ENCODE results near the gene RHOB. TPM values are rescaled to one million over a fixed set of nuclear protein-coding genes. Genes with fewer than 3 reads are reported as not detected.

The RHOB gene
- total RNA-seq, 1 experiment from 2014 or later: 38.9 TPM

DNA sequence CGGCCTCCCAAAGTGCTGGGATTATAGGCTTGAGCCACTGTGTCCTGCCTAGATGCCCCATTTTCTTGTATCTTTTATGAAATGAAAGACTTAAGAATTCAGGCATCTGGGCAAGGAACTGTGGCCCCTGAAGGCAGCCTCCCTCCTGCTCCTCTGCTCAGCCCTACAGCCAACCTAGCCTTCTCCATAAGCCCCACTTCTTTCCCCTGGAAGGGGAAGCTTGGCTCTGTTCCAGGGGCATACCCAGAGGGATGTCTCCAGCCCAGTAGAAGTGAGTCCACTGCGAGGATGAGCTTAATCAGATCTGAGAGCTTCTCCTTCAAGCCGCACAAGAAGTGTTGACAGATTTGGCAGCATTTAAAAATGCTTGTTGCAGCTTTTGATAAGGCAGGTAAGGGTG, 39.7 kb downstream of the RHOB start:
- ChIA-PET CTCF (no interaction called here), POLR2A (no interaction called here)
- ATAC-seq: no peak
- no peak for DNase-seq (ENCODE audit: low read depth, low spot score)
- intact Hi-C loops (cut with micrococcal nuclease; ENCODE audit: unreplicated experiment) (no loop called here), in situ Hi-C loops (cut with HindIII; ENCODE audit: low pct_unique_long_range_greater_than_20kb, low sequenced_read_pairs) (no loop called here)
- H3K4me3 ChIP-seq (ENCODE audit: low read depth in 2 of 2, low read length in 2 of 2): no peak overlapping the region
- TF ChIP-seq POLR2AphosphoS5 (IDR thresholded peaks at IDR 0.05; ENCODE audit: low read depth, low read length) (no peak), SIN3A (IDR thresholded peaks at IDR 0.05; ENCODE audit: borderline replicate concordance, insufficient read depth, low read depth, low read length) (no peak), TCF7L2 (IDR thresholded peaks at IDR 0.05; ENCODE audit: low read depth, low read length) (no peak)
- TF ChIP-seq, protein P1, sequence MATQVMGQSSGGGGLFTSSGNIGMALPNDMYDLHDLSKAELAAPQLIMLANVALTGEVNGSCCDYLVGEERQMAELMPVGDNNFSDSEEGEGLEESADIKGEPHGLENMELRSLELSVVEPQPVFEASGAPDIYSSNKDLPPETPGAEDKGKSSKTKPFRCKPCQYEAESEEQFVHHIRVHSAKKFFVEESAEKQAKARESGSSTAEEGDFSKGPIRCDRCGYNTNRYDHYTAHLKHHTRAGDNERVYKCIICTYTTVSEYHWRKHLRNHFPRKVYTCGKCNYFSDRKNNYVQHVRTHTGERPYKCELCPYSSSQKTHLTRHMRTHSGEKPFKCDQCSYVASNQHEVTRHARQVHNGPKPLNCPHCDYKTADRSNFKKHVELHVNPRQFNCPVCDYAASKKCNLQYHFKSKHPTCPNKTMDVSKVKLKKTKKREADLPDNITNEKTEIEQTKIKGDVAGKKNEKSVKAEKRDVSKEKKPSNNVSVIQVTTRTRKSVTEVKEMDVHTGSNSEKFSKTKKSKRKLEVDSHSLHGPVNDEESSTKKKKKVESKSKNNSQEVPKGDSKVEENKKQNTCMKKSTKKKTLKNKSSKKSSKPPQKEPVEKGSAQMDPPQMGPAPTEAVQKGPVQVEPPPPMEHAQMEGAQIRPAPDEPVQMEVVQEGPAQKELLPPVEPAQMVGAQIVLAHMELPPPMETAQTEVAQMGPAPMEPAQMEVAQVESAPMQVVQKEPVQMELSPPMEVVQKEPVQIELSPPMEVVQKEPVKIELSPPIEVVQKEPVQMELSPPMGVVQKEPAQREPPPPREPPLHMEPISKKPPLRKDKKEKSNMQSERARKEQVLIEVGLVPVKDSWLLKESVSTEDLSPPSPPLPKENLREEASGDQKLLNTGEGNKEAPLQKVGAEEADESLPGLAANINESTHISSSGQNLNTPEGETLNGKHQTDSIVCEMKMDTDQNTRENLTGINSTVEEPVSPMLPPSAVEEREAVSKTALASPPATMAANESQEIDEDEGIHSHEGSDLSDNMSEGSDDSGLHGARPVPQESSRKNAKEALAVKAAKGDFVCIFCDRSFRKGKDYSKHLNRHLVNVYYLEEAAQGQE (IDR thresholded peaks at IDR 0.05; ENCODE audit: insufficient read depth in 1 of 2, low read depth in 2 of 2, low read length in 1 of 2): no peak
- TF ChIP-seq, protein P2, sequence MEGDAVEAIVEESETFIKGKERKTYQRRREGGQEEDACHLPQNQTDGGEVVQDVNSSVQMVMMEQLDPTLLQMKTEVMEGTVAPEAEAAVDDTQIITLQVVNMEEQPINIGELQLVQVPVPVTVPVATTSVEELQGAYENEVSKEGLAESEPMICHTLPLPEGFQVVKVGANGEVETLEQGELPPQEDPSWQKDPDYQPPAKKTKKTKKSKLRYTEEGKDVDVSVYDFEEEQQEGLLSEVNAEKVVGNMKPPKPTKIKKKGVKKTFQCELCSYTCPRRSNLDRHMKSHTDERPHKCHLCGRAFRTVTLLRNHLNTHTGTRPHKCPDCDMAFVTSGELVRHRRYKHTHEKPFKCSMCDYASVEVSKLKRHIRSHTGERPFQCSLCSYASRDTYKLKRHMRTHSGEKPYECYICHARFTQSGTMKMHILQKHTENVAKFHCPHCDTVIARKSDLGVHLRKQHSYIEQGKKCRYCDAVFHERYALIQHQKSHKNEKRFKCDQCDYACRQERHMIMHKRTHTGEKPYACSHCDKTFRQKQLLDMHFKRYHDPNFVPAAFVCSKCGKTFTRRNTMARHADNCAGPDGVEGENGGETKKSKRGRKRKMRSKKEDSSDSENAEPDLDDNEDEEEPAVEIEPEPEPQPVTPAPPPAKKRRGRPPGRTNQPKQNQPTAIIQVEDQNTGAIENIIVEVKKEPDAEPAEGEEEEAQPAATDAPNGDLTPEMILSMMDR (IDR thresholded peaks at IDR 0.05): no peak
- no peak overlapping the region for H3K27ac ChIP-seq (ENCODE audit: low read length)
- H3K4me1 ChIP-seq (ENCODE audit: control insufficient read depth, insufficient read depth, low read length): no peaks in the 10 kb centered on the region; the same call in 1 of the 2 replicates
- BruUV-seq (replicated peaks): no TSS peak
- no peaks in the 10 kb centered on the region for H3K36me3 ChIP-seq (ENCODE audit: control insufficient read depth, insufficient read depth, low read length)
- H3K27me3 ChIP-seq (ENCODE audit: control insufficient read depth, insufficient read depth, low read length): no peaks in the 10 kb centered on the region
- no peaks in the 10 kb centered on the region for H3K9me3 ChIP-seq (ENCODE audit: control insufficient read depth, insufficient read depth, low read depth, low read length)

DNA sequence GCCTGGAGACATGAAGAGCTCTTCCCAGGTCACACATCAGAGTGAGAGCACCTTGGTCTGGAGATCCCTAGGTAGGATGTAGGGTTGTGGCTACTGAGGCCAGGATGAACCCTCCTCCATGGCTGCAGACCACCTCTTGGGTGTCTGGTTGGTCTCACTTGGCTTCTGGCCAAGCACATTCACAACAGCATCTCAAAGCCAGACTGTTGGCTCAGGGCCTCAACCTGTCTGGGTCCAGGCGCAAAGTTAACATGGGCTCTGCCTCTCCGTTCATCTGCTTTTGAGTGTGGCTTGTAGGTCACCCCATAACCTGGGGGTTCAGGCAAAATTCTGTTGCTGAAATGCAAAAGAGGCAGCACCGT, 40.1 kb downstream of the RHOB start:
- intact Hi-C loops (cut with micrococcal nuclease; ENCODE audit: unreplicated experiment) (no loop called here), in situ Hi-C loops (cut with HindIII; ENCODE audit: low pct_unique_long_range_greater_than_20kb, low sequenced_read_pairs) (no loop called here)
- TF ChIP-seq TCF7L2 (IDR thresholded peaks at IDR 0.05; ENCODE audit: low read depth, low read length): no peak
- TF ChIP-seq, protein P1 (IDR thresholded peaks at IDR 0.05; ENCODE audit: insufficient read depth in 1 of 2, low read depth in 2 of 2, low read length in 1 of 2): no peak
- BruUV-seq (replicated peaks): no TSS peak
- no peaks in the 10 kb centered on the region for H3K27me3 ChIP-seq (ENCODE audit: control insufficient read depth, insufficient read depth, low read length)
- H3K9me3 ChIP-seq (ENCODE audit: control insufficient read depth, insufficient read depth, low read depth, low read length): no peaks in the 10 kb centered on the region
- H3K36me3 ChIP-seq (ENCODE audit: control insufficient read depth, insufficient read depth, low read length): no peaks in the 10 kb centered on the region
- DNase-seq (ENCODE audit: low read depth, low spot score): no peak
- CTCF ChIA-PET: no interaction called here
- no peaks in the 10 kb centered on the region; the same call in 1 of the 2 replicates for H3K4me1 ChIP-seq (ENCODE audit: control insufficient read depth, insufficient read depth, low read length)
- no peak overlapping the region for H3K27ac ChIP-seq (ENCODE audit: low read length)
- H3K4me3 ChIP-seq (ENCODE audit: low read depth in 2 of 2, low read length in 2 of 2): no peak overlapping the region
- ATAC-seq: no peak
- POLR2A ChIA-PET: no interaction called here

All from Panc1 (cell line).